HCT116 (cell line): ENCODE measurements around the gene PTCD3. TPM values are rescaled to one million over a fixed set of nuclear protein-coding genes. Genes with fewer than 3 reads are reported as not detected.

Experiments used
- ATAC-seq: fragments of 200-7000 bp; cut with Tn5 transposase; 2 replicates; pipeline ENCODE4 v1.9.1; 2020; ENCODE audit warnings: mild to moderate bottlenecking, moderate library complexity
- BruUV-seq: library from RNA; stranded (reverse); fragments of 400-500 nt; replicated peaks from 2 replicates; lab custom pipeline; 2021; lab: Mats Ljungman, UMichigan
- CTCF ChIA-PET: fragments of 300-600 bp; sonication (Branson Sonifier 250); formaldehyde crosslinking; loops from one replicate; lab custom pipeline; 2021; ENCODE audit warnings: antibody characterized with exemption; lab: Charles Lee
- POLR2A ChIA-PET: fragments of 300-600, 350-600 bp; sonication (Branson Sonifier 250); formaldehyde crosslinking; loops from one replicate; lab custom pipeline; 2021; ENCODE audit warnings: antibody characterized with exemption; lab: Charles Lee
- RAD21 ChIA-PET, 2 experiments: fragments of 300-600 bp; sonication (Branson Sonifier 250); formaldehyde crosslinking; loops; one replicate each; lab custom pipeline; 2023; ENCODE audit warnings: low total read pairs in 2 of 2; ENCODE audit not compliant: uncharacterized antibody in 2 of 2, unreplicated experiment in 2 of 2, low non-redundant PET in 1 of 2; lab: Charles Lee
- DNase-seq: peaks from one replicate; pipeline ENCODE4 v3.0.0-alpha.2; 2010; ENCODE audit warnings: low read depth, low spot score
- H2AFZ ChIP-seq: fragments of 200-600 bp; shearing (Covaris generic), sonication (generic); 2 replicates; pipeline ENCODE4 v1.6.1; 2017; ENCODE audit warnings: low read depth, mixed run types, mixed read lengths, antibody characterized with exemption, low read length; ENCODE audit not compliant: poor library complexity, severe bottlenecking
- H3K27ac ChIP-seq: 2 replicates; pipeline ENCODE4 v1.5.1; 2012; ENCODE audit warnings: low read depth, low read length
- H3K27me3 ChIP-seq: fragments of 200-600 bp; sonication (generic); 2 replicates; pipeline ENCODE4 v1.6.1; 2016; ENCODE audit warnings: mixed run types, low read length, mixed read lengths; ENCODE audit not compliant: insufficient read depth
- H3K36me3 ChIP-seq, 2 experiments: fragments of 200-500 bp in 1 of 2; fragments of 200-600 bp in 1 of 2; sonication (Bioruptor generic) in 1 of 2; sonication (generic) in 1 of 2; 2 replicates each; pipeline versions ENCODE4 v1.5.1 to v1.6.1; 2014 to 2016; ENCODE audit warnings: low read length in 2 of 2, inconsistent platforms in 1 of 2, mixed read lengths in 1 of 2, mixed run types in 1 of 2; ENCODE audit not compliant: insufficient read depth in 2 of 2, control insufficient read depth in 1 of 2
- H3K4me1 ChIP-seq, 2 experiments: fragments of 200-600 bp in 1 of 2; sonication (generic) in 1 of 2; 2 replicates each; pipeline versions ENCODE4 v1.5.1 to v1.6.1; 2012 to 2017; ENCODE audit warnings: low read length in 2 of 2, inconsistent platforms in 1 of 2, mild to moderate bottlenecking in 1 of 2, mixed read lengths in 1 of 2, mixed run types in 1 of 2, moderate library complexity in 1 of 2; ENCODE audit not compliant: insufficient read depth in 2 of 2, control insufficient read depth in 1 of 2
- H3K4me2 ChIP-seq: fragments of 200-600 bp; sonication (generic); 2 replicates; pipeline ENCODE4 v1.6.1; 2017; ENCODE audit warnings: mixed run types, low read length, mixed read lengths
- H3K4me3 ChIP-seq, 2 experiments: fragments of 200-600 bp in 1 of 2; sonication (generic) in 1 of 2; replicated peaks in 1 of 2; 2 replicates each; pipeline ENCODE4 v1.5.1; 2011 to 2016; ENCODE audit warnings: low read length in 2 of 2, control low read depth in 1 of 2, low read depth in 1 of 2, mild to moderate bottlenecking in 1 of 2, mixed read lengths in 1 of 2, mixed run types in 1 of 2
- H3K79me2 ChIP-seq: fragments of 200-600 bp; sonication (generic); 2 replicates; pipeline ENCODE4 v1.6.1; 2017; ENCODE audit warnings: mild to moderate bottlenecking, mixed run types, low read length, moderate library complexity, mixed read lengths; ENCODE audit not compliant: insufficient read depth
- H3K9ac ChIP-seq: fragments of 200-600 bp; sonication (generic); 2 replicates; pipeline ENCODE4 v1.6.1; 2016; ENCODE audit warnings: low read length, mixed read lengths
- H3K9me2 ChIP-seq: fragments of 200-600 bp; sonication (generic), shearing (Covaris generic); 2 replicates; pipeline ENCODE4 v1.6.1; 2017; ENCODE audit warnings: mixed run types, mild to moderate bottlenecking, moderate library complexity; ENCODE audit not compliant: insufficient read depth
- H3K9me3 ChIP-seq, 2 experiments: fragments of 200-500 bp in 1 of 2; fragments of 200-600 bp in 1 of 2; sonication (Bioruptor generic) in 1 of 2; sonication (generic) in 1 of 2; 2 replicates each; pipeline ENCODE4 v1.6.1; 2014 to 2017; ENCODE audit warnings: low read length in 2 of 2, mixed read lengths in 2 of 2, inconsistent platforms in 1 of 2, low read depth in 1 of 2, mild to moderate bottlenecking in 1 of 2, mixed run types in 1 of 2, moderate library complexity in 1 of 2; ENCODE audit not compliant: control insufficient read depth in 1 of 2, insufficient read depth in 1 of 2
- H4K20me1 ChIP-seq: fragments of 200-600 bp; sonication (generic), shearing (Covaris generic); 2 replicates; pipeline ENCODE4 v1.6.1; 2017; ENCODE audit warnings: mixed run types, mild to moderate bottlenecking, moderate library complexity; ENCODE audit not compliant: insufficient read depth
- ELF1 ChIP-seq: IDR thresholded peaks from 2 replicates; pipeline ENCODE4 v1.6.1; 2012; ENCODE audit warnings: low read depth, borderline replicate concordance
- EZH2 ChIP-seq: fragments of 200-600 bp; sonication (generic); IDR thresholded peaks from 2 replicates; pipeline ENCODE4 v1.6.1; 2017; ENCODE audit warnings: antibody characterized with exemption, mixed run types
- FOSL1 ChIP-seq: IDR thresholded peaks from 2 replicates; pipeline ENCODE4 v1.6.1; 2012; ENCODE audit warnings: low read depth
- SIN3A ChIP-seq: IDR thresholded peaks from 2 replicates; pipeline ENCODE4 v1.6.1; 2012; ENCODE audit warnings: low read depth
- SP1 ChIP-seq: IDR thresholded peaks from 2 replicates; pipeline ENCODE4 v1.6.1; 2012; ENCODE audit warnings: low read depth
- ZFX ChIP-seq: fragments of 450-650 bp; IDR thresholded peaks from 2 replicates; pipeline ENCODE4 v1.6.1; 2017
- intact Hi-C: fragments of 100-400 bp; cut with micrococcal nuclease; formaldehyde crosslinking; loops from 2 replicates; pipeline ENCODE4 v1.10.0; 2022
- total RNA-seq: library from RNA; stranded (reverse); gene quantifications from one replicate; pipeline ENCODE4 v1.2.1, GENCODE V29; 2021; ENCODE audit not compliant: unreplicated experiment
- TF ChIP-seq, protein P1 (sequence below), 3 experiments: fragments of 200-600 bp in 1 of 3; sonication (generic) in 1 of 3; IDR thresholded peaks in 2 of 3; conservative IDR thresholded peaks in 1 of 3; 2 replicates each; pipeline ENCODE4 v1.5.1; 2012 to 2017; ENCODE audit warnings: low read depth in 2 of 3, low read length in 2 of 3, antibody characterized with exemption in 1 of 3, borderline replicate concordance in 1 of 3, control low read depth in 1 of 3, mild to moderate bottlenecking in 1 of 3, mixed read lengths in 1 of 3, mixed run types in 1 of 3, moderate library complexity in 1 of 3; ENCODE audit not compliant: insufficient read depth in 1 of 3

Gene PTCD3
- total RNA-seq, 1 experiment from 2014 or later, result 154 TPM

DNA sequence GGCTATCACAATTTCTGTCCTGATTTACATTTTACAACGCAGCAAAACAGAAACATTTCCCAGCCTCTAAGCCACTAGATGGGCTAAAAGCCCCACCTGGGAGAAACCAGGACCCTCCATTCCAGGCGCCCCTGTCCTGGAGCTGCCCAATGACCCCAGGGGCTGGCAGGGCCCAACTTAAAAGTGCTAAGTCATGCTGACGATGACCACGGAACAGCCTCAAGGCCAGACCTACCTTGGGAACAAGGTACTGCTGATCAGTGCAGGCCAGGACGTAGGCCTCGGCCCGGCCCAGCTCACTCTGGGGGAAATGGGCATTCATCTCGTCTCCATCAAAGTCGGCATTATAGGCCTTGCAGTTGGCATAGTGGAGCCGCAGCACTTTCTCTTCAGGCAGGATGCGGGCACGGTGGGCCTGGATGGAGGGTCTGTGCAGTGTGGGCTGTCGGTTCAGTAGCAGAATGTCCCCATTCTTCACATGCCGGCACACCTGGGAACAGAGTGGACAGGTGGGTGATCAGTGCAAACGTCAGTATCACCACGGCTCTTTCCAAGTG lies 36.2 kb upstream of the PTCD3 start (continued):
- TF ChIP-seq, protein P1, sequence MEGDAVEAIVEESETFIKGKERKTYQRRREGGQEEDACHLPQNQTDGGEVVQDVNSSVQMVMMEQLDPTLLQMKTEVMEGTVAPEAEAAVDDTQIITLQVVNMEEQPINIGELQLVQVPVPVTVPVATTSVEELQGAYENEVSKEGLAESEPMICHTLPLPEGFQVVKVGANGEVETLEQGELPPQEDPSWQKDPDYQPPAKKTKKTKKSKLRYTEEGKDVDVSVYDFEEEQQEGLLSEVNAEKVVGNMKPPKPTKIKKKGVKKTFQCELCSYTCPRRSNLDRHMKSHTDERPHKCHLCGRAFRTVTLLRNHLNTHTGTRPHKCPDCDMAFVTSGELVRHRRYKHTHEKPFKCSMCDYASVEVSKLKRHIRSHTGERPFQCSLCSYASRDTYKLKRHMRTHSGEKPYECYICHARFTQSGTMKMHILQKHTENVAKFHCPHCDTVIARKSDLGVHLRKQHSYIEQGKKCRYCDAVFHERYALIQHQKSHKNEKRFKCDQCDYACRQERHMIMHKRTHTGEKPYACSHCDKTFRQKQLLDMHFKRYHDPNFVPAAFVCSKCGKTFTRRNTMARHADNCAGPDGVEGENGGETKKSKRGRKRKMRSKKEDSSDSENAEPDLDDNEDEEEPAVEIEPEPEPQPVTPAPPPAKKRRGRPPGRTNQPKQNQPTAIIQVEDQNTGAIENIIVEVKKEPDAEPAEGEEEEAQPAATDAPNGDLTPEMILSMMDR (IDR thresholded peaks at IDR 0.05 in 2 of 3, conservative IDR thresholded peaks at IDR 0.05 in 1 of 3; ENCODE audit: borderline replicate concordance in 1 of 3, insufficient read depth in 1 of 3, low read depth in 2 of 3, low read length in 2 of 3), result no peak
- no peak for TF ChIP-seq SP1
- TF ChIP-seq ELF1, result no peak
- no peak for TF ChIP-seq FOSL1

DNA sequence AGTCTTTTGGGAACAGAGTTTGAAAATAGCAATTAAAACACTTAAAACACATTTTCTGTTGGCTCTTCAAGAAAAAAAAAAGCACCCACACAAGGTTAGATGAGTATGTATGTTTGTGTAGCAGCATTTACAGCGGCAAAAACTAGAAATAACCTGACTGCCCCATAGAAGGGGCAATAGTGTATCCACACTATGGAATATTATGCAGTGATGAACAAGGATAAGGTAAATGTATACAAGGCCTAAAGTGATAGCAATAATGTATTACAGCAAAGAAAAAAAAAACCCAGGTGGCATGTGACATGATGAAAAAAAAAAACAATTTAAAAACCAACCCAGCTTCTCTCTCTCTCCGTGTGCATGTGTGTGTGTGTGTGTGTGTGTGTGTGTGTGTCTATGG lies 35.2 kb upstream of the PTCD3 start:
- RAD21 ChIA-PET, result no interaction called here
- peaks cover 4% of the 10 kb centered on the region; the same call in 1 of the 2 replicates for H4K20me1 ChIP-seq
- no peak overlapping the region for H2AFZ ChIP-seq
- H3K79me2 ChIP-seq, result no peaks in the 10 kb centered on the region
- no peak overlapping the region for H3K4me2 ChIP-seq
- H3K27me3 ChIP-seq, result no peaks in the 10 kb centered on the region
- peaks cover 37 to 47% of the 10 kb centered on the region in 2 experiments for H3K36me3 ChIP-seq
- no peaks in the 10 kb centered on the region for H3K9me3 ChIP-seq
- H3K9me2 ChIP-seq, result no peaks in the 10 kb centered on the region
- ATAC-seq, result no peak
- CTCF ChIA-PET, result no interaction called here
- H3K9ac ChIP-seq, result no peak overlapping the region
- TF ChIP-seq EZH2 (no peak), SIN3A (no peak), ZFX (no peak)
- no TSS peak for BruUV-seq
- H3K27ac ChIP-seq, result no peak overlapping the region
- POLR2A ChIA-PET, result no interaction called here
- intact Hi-C loops, result no loop called here
- DNase-seq, result no peak
- no peak overlapping the region for H3K4me3 ChIP-seq
- no peaks in the 10 kb centered on the region for H3K4me1 ChIP-seq
